H1 (cell line): ENCODE measurements around the gene RAD51B. TPM values are rescaled to one million over a fixed set of nuclear protein-coding genes. Genes with fewer than 3 reads are reported as not detected.

Source experiments
- CTCF ChIA-PET: fragments of 300-600 bp; sonication (Branson Sonifier 250); formaldehyde crosslinking; loops from one replicate; lab custom pipeline; 2021; ENCODE audit not compliant: partially characterized antibody; lab: Charles Lee
- POLR2A ChIA-PET: fragments of 300-600 bp; sonication (Branson Sonifier 250); formaldehyde crosslinking; loops from one replicate; lab custom pipeline; 2021; ENCODE audit warnings: inconsistent platforms; ENCODE audit not compliant: partially characterized antibody; lab: Charles Lee
- DNase-seq, 2 experiments: peaks; one replicate each; pipeline versions ENCODE4 v3.0.0 to v3.0.0-alpha.2; 2010 to 2022; ENCODE audit warnings: low spot score in 2 of 2, low read depth in 1 of 2, mixed read lengths in 1 of 2
- FAIRE-seq: peaks from 2 replicates; lab custom pipeline; 2011; peaks lifted over from hg19 to GRCh38; lab: Jason Lieb, UNC
- H2AFZ ChIP-seq: 2 replicates; pipeline ENCODE4 v1.8.1; 2012; ENCODE audit warnings: low read length, inconsistent platforms
- H2AK5ac ChIP-seq: 2 replicates; pipeline ENCODE4 v1.6.1; 2013; ENCODE audit warnings: low read depth, low read length
- H2BK120ac ChIP-seq: replicated peaks from 2 replicates; pipeline ENCODE3; 2013; ENCODE audit warnings: low read depth, low read length, inconsistent platforms
- H2BK12ac ChIP-seq: 2 replicates; pipeline ENCODE4 v1.6.1; 2013; ENCODE audit warnings: low read depth, low read length
- H2BK15ac ChIP-seq: 2 replicates; pipeline ENCODE4 v1.6.1; 2013; ENCODE audit warnings: low read length
- H2BK20ac ChIP-seq: 2 replicates; pipeline ENCODE4 v1.6.1; 2013; ENCODE audit warnings: low read length
- H2BK5ac ChIP-seq: 2 replicates; pipeline ENCODE4 v1.6.1; 2013; ENCODE audit warnings: low read depth, low read length
- H3K14ac ChIP-seq: 2 replicates; pipeline ENCODE4 v1.6.1; 2013; ENCODE audit warnings: inconsistent platforms; ENCODE audit not compliant: insufficient read length
- H3K18ac ChIP-seq: 2 replicates; pipeline ENCODE4 v1.6.1; 2013; ENCODE audit warnings: low read length; ENCODE audit errors: extremely low read depth
- H3K23ac ChIP-seq: 2 replicates; pipeline ENCODE4 v1.6.1; 2013; ENCODE audit warnings: inconsistent platforms; ENCODE audit not compliant: insufficient read length
- H3K23me2 ChIP-seq: 2 replicates; pipeline ENCODE4 v1.6.1; 2013; ENCODE audit warnings: low read depth, low read length
- H3K27ac ChIP-seq: 2 replicates; pipeline ENCODE4 v1.6.1; 2011; ENCODE audit warnings: low read depth, low read length, inconsistent platforms
- H3K27me3 ChIP-seq, 4 experiments: replicated peaks in 1 of 4; 1 replicate in 1 of 4; 2 replicates in 3 of 4; pipeline versions ENCODE4 v1.6.1 to v1.8.1; 2011 to 2013; ENCODE audit warnings: low read length in 3 of 4, mild to moderate bottlenecking in 3 of 4, inconsistent platforms in 2 of 4, mixed read lengths in 2 of 4, moderate library complexity in 1 of 4; ENCODE audit not compliant: control insufficient read depth in 3 of 4, insufficient read depth in 3 of 4; ENCODE audit errors: extremely low read depth in 1 of 4
- H3K36me3 ChIP-seq, 4 experiments: 2 replicates each; pipeline versions ENCODE4 v1.6.1 to v1.8.1; 2011 to 2013; ENCODE audit warnings: mild to moderate bottlenecking in 4 of 4, low read length in 3 of 4, moderate library complexity in 2 of 4, control low read depth in 1 of 4, inconsistent platforms in 1 of 4; ENCODE audit not compliant: insufficient read depth in 4 of 4, control insufficient read depth in 2 of 4
- H3K4ac ChIP-seq: replicated peaks from 2 replicates; pipeline ENCODE3; 2013; ENCODE audit warnings: low read length, low read depth, mixed read lengths, inconsistent platforms; ENCODE audit not compliant: insufficient read length
- H3K4me1 ChIP-seq, 4 experiments: replicated peaks in 1 of 4; 1 replicate in 1 of 4; 2 replicates in 3 of 4; pipeline versions ENCODE4 v1.6.1 to v1.8.1; 2011 to 2013; ENCODE audit warnings: low read length in 3 of 4, inconsistent platforms in 2 of 4, mixed read lengths in 1 of 4; ENCODE audit not compliant: insufficient read depth in 4 of 4, control insufficient read depth in 3 of 4
- H3K4me2 ChIP-seq, 2 experiments: 2 replicates each; pipeline versions ENCODE4 v1.6.1 to v1.8.1; 2011 to 2013; ENCODE audit warnings: low read depth in 2 of 2, low read length in 2 of 2, control low read depth in 1 of 2, inconsistent platforms in 1 of 2, mild to moderate bottlenecking in 1 of 2; ENCODE audit not compliant: insufficient read depth in 1 of 2
- H3K4me3 ChIP-seq, 4 experiments: fragments of 200-600, 300-600 bp in 1 of 4; sonication (generic), shearing (Covaris generic), sonication (Bioruptor Twin) in 1 of 4; 2 replicates each; pipeline versions ENCODE4 v1.5.1 to v1.8.1; 2011 to 2016; ENCODE audit warnings: low read length in 4 of 4, low read depth in 3 of 4, control low read depth in 2 of 4, inconsistent platforms in 2 of 4, mild to moderate bottlenecking in 2 of 4, mixed read lengths in 1 of 4, moderate library complexity in 1 of 4; ENCODE audit not compliant: insufficient read depth in 2 of 4; ENCODE audit errors: extremely low read depth in 1 of 4
- H3K56ac ChIP-seq: replicated peaks from 2 replicates; pipeline ENCODE3; 2013; ENCODE audit warnings: low read depth, mild to moderate bottlenecking, mixed read lengths, low read length, inconsistent platforms; ENCODE audit not compliant: insufficient read length
- H3K79me1 ChIP-seq: 2 replicates; pipeline ENCODE4 v1.6.1; 2013; ENCODE audit warnings: low read depth, low read length, control low read depth
- H3K79me2 ChIP-seq, 2 experiments: 2 replicates each; pipeline versions ENCODE4 v1.6.1 to v1.8.1; 2012 to 2013; ENCODE audit warnings: low read length in 2 of 2, mild to moderate bottlenecking in 2 of 2, inconsistent platforms in 1 of 2; ENCODE audit not compliant: insufficient read depth in 2 of 2, control insufficient read depth in 1 of 2
- H3K9ac ChIP-seq, 4 experiments: replicated peaks in 1 of 4; 1 replicate in 1 of 4; 2 replicates in 3 of 4; pipeline versions ENCODE4 v1.6.1 to v1.8.1; 2011 to 2013; ENCODE audit warnings: low read depth in 3 of 4, low read length in 3 of 4, control low read depth in 2 of 4, mild to moderate bottlenecking in 2 of 4, moderate library complexity in 2 of 4, inconsistent platforms in 1 of 4; ENCODE audit errors: extremely low read depth in 1 of 4
- H3K9me3 ChIP-seq, 2 experiments: 2 replicates each; pipeline versions ENCODE4 v1.6.1 to v1.8.1; 2012 to 2013; ENCODE audit warnings: mild to moderate bottlenecking in 2 of 2, moderate library complexity in 2 of 2, control low read depth in 1 of 2, inconsistent platforms in 1 of 2, low read depth in 1 of 2, low read length in 1 of 2, mixed read lengths in 1 of 2; ENCODE audit not compliant: insufficient read depth in 2 of 2
- H4K20me1 ChIP-seq, 2 experiments: replicated peaks in 1 of 2; 2 replicates each; pipeline versions ENCODE3 to v1.8.1; 2011 to 2013; ENCODE audit warnings: inconsistent platforms in 2 of 2, low read length in 2 of 2, mild to moderate bottlenecking in 1 of 2; ENCODE audit not compliant: insufficient read depth in 2 of 2, control insufficient read depth in 1 of 2
- H4K5ac ChIP-seq: 2 replicates; pipeline ENCODE4 v1.6.1; 2013; ENCODE audit warnings: low read length, low read depth, mixed read lengths, inconsistent platforms; ENCODE audit not compliant: insufficient read length
- H4K8ac ChIP-seq: 2 replicates; pipeline ENCODE4 v1.8.0; 2013; ENCODE audit warnings: mild to moderate bottlenecking, moderate library complexity, low read length, inconsistent platforms; ENCODE audit not compliant: insufficient read depth; ENCODE audit errors: extremely low read depth
- H4K91ac ChIP-seq: replicated peaks from 2 replicates; pipeline ENCODE3; 2013; ENCODE audit warnings: low read length, mixed read lengths, inconsistent platforms; ENCODE audit not compliant: insufficient read length
- ASH2L ChIP-seq: fragments of 200-600, 300-600 bp; sonication (generic); IDR thresholded peaks from one replicate; pipeline ENCODE4 v1.7.1; 2017; ENCODE audit warnings: low read length
- BRCA1 ChIP-seq: IDR thresholded peaks from 2 replicates; pipeline ENCODE4 v1.6.1; 2012; ENCODE audit warnings: low read depth, low read length, improper control_type of control experiment
- HDAC2 ChIP-seq, 2 experiments: fragments of 300-600 bp in 1 of 2; sonication (generic) in 1 of 2; IDR thresholded peaks; 2 replicates each; pipeline ENCODE4 v1.6.1; 2011 to 2012; ENCODE audit warnings: low read depth in 2 of 2, low read length in 2 of 2, mild to moderate bottlenecking in 2 of 2, moderate library complexity in 2 of 2, borderline replicate concordance in 1 of 2, inconsistent platforms in 1 of 2
- KDM1A ChIP-seq: fragments of 200-600, 300-600 bp; sonication (generic); IDR thresholded peaks from 2 replicates; pipeline ENCODE4 v1.7.1; 2016; ENCODE audit warnings: mild to moderate bottlenecking, low read length, borderline replicate concordance
- MAFK ChIP-seq: IDR thresholded peaks from 2 replicates; pipeline ENCODE4 v1.6.1; 2012; ENCODE audit warnings: low read depth, mild to moderate bottlenecking, improper control_type of control experiment, low read length
- NANOG ChIP-seq: IDR thresholded peaks from 2 replicates; pipeline ENCODE4 v1.6.1; 2011; ENCODE audit warnings: low read length, low read depth, mild to moderate bottlenecking, inconsistent platforms; ENCODE audit not compliant: insufficient read depth, poor library complexity, severe bottlenecking
- RAD21 ChIP-seq, 2 experiments: IDR thresholded peaks in 1 of 2; conservative IDR thresholded peaks in 1 of 2; 2 replicates each; pipeline ENCODE4 v1.6.1; 2011; ENCODE audit warnings: low read depth in 2 of 2, low read length in 2 of 2, improper control_type of control experiment in 1 of 2, inconsistent platforms in 1 of 2, mild to moderate bottlenecking in 1 of 2, moderate library complexity in 1 of 2
- RNF2 ChIP-seq: fragments of 200-900, 300-1000 bp; sonication (generic); IDR thresholded peaks from 2 replicates; pipeline ENCODE4 v1.7.1; 2016; ENCODE audit warnings: borderline replicate concordance, low read depth, mild to moderate bottlenecking, antibody characterized with exemption, low read length; ENCODE audit not compliant: poor library complexity, severe bottlenecking; ENCODE audit errors: missing control alignments
- WGBS, 2 experiments: shearing (Covaris generic) in 1 of 2; methylation state at CpG; one replicate each; pipeline versions ENCODE4 v1.1.6 to v1.1.7; 2013 to 2015; ENCODE audit warnings: low lambda C conversion rate in 2 of 2, mixed read lengths in 2 of 2, inconsistent platforms in 1 of 2, low coverage in 1 of 2, missing lambda C conversion rate in 1 of 2; ENCODE audit not compliant: insufficient replicate concordance in 2 of 2, insufficient coverage in 1 of 2, insufficient read length in 1 of 2; ENCODE audit errors: extremely low coverage in 1 of 2, missing lambda C conversion rate in 1 of 2; 5-methylcytosine and 5-hydroxymethylcytosine counted together
- polyA plus RNA-seq, 7 experiments: library from polyadenylated mRNA; depleted of rRNA in 3 of 7; stranded (reverse) in 5 of 7; unstranded in 2 of 7; fragments of >200 nt in 5 of 7; fragments of 200-250 nt in 2 of 7; gene quantifications; 1 replicate in 5 of 7; 2 replicates in 1 of 7; 4 replicates in 1 of 7; pipeline versions ENCODE4 v1.2.1 to v1.2.3, GENCODE V29; 2011 to 2013; ENCODE audit warnings: missing spikeins in 2 of 7, mixed read lengths in 2 of 7
- total RNA-seq: library from RNA; stranded (reverse); fragmentation: NEBNext Ultra II Directional; extraction: Animal tissue kit (Norgen Biotek cat#: 25700); gene quantifications from 2 replicates; pipeline ENCODE4 v1.2.1, GENCODE V29; 2021

RAD51B gene
- total and polyA plus RNA-seq, 2 of the 8 experiments (the other 6 are each of a cell fraction or from before 2014, with no cell fraction given) = 3.9 to 14.9 TPM

GRCh38 chr14:67935371-67935770 lies 115.8 kb downstream of the RAD51B start:
- no peak overlapping the region for H3K14ac ChIP-seq
- TF ChIP-seq ASH2L = no peak
- TF ChIP-seq RNF2 = no peak
- 0 out of 4 replicates have a peak, but pooled peaks of 1 of the 2 experiments have one; percentile 43 for TF ChIP-seq HDAC2 (IDR thresholded peaks at IDR 0.05; ENCODE audit: borderline replicate concordance in 1 of 2, low read depth in 2 of 2, low read length in 2 of 2)
- TF ChIP-seq NANOG = no peak
- TF ChIP-seq RAD21 (IDR thresholded peaks at IDR 0.05 in 1 of 2, conservative IDR thresholded peaks at IDR 0.05 in 1 of 2; ENCODE audit: low read depth in 2 of 2, low read length in 2 of 2) = no peak
- no peak for TF ChIP-seq BRCA1
- peak; percentile 75; the same call in 1 of the 2 replicates for TF ChIP-seq KDM1A
- TF ChIP-seq MAFK = no peak

More at GRCh38 chr14:67935371-67935770, 115.8 kb downstream of the RAD51B start:
- peak overlapping the region; percentile 97 for H2BK20ac ChIP-seq
- no peaks in the 10 kb centered on the region for H3K27me3 ChIP-seq
- H3K4ac ChIP-seq = no peak overlapping the region
- H3K36me3 ChIP-seq = no peaks in the 10 kb centered on the region
- H2AFZ ChIP-seq = no peak overlapping the region
- H4K20me1 ChIP-seq = no peaks in the 10 kb centered on the region
- H3K9ac ChIP-seq = no peak overlapping the region
- H2BK12ac ChIP-seq = peak overlapping the region; percentile 40; the same call in 1 of the 2 replicates
- no peak overlapping the region; the same call in 1 of the 2 replicates for H2BK5ac ChIP-seq
- H3K4me1 ChIP-seq = peaks cover 5 to 18% (median 14%) of the 10 kb centered on the region in 4 experiments; a peak in 5 of 7 replicates
- peak overlapping the region; percentile 66 for H4K91ac ChIP-seq
- H2BK120ac ChIP-seq = no peak overlapping the region
- H3K9me3 ChIP-seq = peaks cover 2 to 3% of the 10 kb centered on the region in 2 experiments; a peak in 2 of 4 replicates
- no peak overlapping the region for H3K56ac ChIP-seq
- WGBS, 2 experiments = 93% methylated on average over 2 of the region's 2 CpGs; no CpG with 5 or more reads in 1 of the 2 experiments
- H2AK5ac ChIP-seq = 0 out of 2 replicates have a peak overlapping the region, but pooled peaks have one; percentile 7
- no peaks in the 10 kb centered on the region for H3K79me1 ChIP-seq
- H3K23ac ChIP-seq = no peak overlapping the region
- no peak overlapping the region for H3K27ac ChIP-seq
- no peak overlapping the region for H2BK15ac ChIP-seq
- H3K18ac ChIP-seq = 0 out of 2 replicates have a peak overlapping the region, but pooled peaks have one; percentile 75
- H4K8ac ChIP-seq = no peak overlapping the region; the same call in 1 of the 2 replicates
- H3K4me3 ChIP-seq = no peak overlapping the region
- H3K4me2 ChIP-seq = no peak overlapping the region; a peak in 1 of 4 replicates
- POLR2A ChIA-PET = no interaction called here
- FAIRE-seq (no peak), DNase-seq (no peak)
- CTCF ChIA-PET = interaction anchor here (0.6 kb wide), 2 partner anchors 271 to 387 kb away, joined by 3 read pairs; no protein-coding TSS in a partner anchor
- no peaks in the 10 kb centered on the region for H3K79me2 ChIP-seq
- no peaks in the 10 kb centered on the region; the same call in 1 of the 2 replicates for H3K23me2 ChIP-seq
- no peak overlapping the region for H4K5ac ChIP-seq
